Muscle layer of duodenum (tissue), 2 donors: ENCODE data around the gene PPM1J.
"Not testable (repeated sequence)": the region's sequence is repeated elsewhere in the genome, so short reads cannot be mapped to it uniquely, and the experiment has no call there.

Source experiments
- H3K27ac ChIP-seq: one replicate; pipeline ENCODE4 v1.7.0; 2013; ENCODE audit warnings: mild to moderate bottlenecking, low read length
- H3K27me3 ChIP-seq: one replicate; pipeline ENCODE4 v1.7.0; 2013; ENCODE audit warnings: low read depth, mild to moderate bottlenecking, control low read depth, low read length
- H3K36me3 ChIP-seq, 2 donors: one replicate each; pipeline ENCODE4 v1.7.0; 2013; ENCODE audit warnings: low read length in 2 of 2, control low read depth in 1 of 2, mild to moderate bottlenecking in 1 of 2; ENCODE audit not compliant: insufficient read depth in 2 of 2, control insufficient read depth in 1 of 2
- H3K4me1 ChIP-seq, 2 donors: one replicate each; pipeline ENCODE4 v1.7.0; 2013; ENCODE audit warnings: low read length in 2 of 2, mild to moderate bottlenecking in 2 of 2, control low read depth in 1 of 2, moderate library complexity in 1 of 2; ENCODE audit not compliant: insufficient read depth in 2 of 2, control insufficient read depth in 1 of 2
- H3K4me3 ChIP-seq, 2 donors: one replicate each; pipeline ENCODE4 v1.7.0; 2013; ENCODE audit warnings: low read length in 2 of 2, low read depth in 1 of 2, mild to moderate bottlenecking in 1 of 2
- H3K9me3 ChIP-seq, 2 donors: one replicate each; pipeline ENCODE4 v1.7.0; 2013; ENCODE audit warnings: low read length in 2 of 2, control low read depth in 1 of 2, mild to moderate bottlenecking in 1 of 2; ENCODE audit not compliant: control insufficient read depth in 1 of 2
- donor health status: healthy.

Gene PPM1J

DNA sequence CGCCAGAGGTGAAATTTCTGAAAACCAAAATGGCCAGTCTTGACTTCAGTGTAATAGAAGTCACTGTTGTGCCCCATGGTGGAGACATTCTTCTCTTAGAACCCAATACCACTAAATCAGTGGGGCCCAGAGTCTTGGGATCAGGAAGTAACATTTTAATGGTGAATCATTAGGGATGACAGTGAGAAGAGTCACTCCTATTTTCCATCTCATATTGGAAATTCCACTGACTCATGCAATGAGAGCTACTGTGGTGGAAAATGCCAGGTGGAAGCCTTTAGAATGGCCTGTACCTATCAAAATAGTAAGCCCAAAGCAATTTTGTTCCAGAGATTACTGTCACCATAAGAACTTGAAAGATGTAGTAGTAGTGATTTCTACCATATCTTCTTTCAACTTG, 20.6 kb upstream of the PPM1J start:
- Histone ChIP-seq H3K36me3 (no peaks in the 10 kb centered on the region), H3K27me3 (no peaks in the 10 kb centered on the region), H3K27ac (no peak overlapping the region), H3K4me1 (no peaks in the 10 kb centered on the region), H3K4me3 (no peak overlapping the region), H3K9me3 (no peaks in the 10 kb centered on the region)

DNA sequence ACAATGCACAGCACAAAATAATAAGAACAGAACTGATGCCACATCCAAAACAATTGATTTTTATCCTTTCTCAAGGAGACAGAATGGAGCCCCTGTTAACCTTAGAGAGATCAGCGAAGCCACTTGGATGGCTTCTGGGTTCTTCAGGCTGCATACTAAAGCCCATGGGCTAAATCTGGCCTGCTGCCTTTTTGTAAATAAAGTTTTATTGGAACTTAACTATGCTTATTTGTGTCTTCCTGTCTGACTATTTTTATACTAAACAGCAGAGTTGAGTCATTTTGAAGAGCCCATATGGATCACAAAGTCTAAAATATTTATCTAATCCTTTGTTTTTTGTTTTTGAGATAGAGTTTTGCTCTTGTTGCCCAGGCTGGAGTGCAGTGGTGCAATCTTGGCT, 16.3 kb upstream of the PPM1J start:
- H3K4me1 ChIP-seq = no peaks in the 10 kb centered on the region
- no peaks in the 10 kb centered on the region for H3K36me3 ChIP-seq
- no peak overlapping the region for H3K4me3 ChIP-seq
- no peaks in the 10 kb centered on the region for H3K9me3 ChIP-seq
- no peaks in the 10 kb centered on the region for H3K27me3 ChIP-seq
- H3K27ac ChIP-seq = no peak overlapping the region

DNA sequence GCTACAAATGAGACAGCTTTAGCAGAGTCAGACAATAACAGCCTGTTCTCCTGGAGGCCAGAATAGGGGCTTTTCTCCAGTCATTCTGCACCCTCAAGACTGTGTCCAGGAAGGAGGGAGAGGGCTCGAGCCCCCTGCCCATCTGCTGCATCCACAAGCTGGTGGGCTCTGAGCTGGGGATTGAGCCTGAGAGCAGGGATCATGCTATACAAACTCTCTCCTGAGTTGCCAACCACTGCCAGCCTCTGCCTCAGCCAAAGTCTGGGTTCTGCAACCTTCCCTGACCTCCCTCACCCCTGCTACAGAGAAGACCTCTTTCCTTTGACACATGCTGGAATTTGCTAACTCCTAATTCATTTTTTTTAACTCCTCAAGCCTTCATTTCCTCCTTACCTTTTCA, 14.8 kb upstream of the PPM1J start:
- Histone ChIP-seq H3K27me3 (no peaks in the 10 kb centered on the region), H3K27ac (no peak overlapping the region), H3K36me3 (no peaks in the 10 kb centered on the region), H3K9me3 (no peaks in the 10 kb centered on the region), H3K4me3 (no peak overlapping the region), H3K4me1 (no peaks in the 10 kb centered on the region)

DNA sequence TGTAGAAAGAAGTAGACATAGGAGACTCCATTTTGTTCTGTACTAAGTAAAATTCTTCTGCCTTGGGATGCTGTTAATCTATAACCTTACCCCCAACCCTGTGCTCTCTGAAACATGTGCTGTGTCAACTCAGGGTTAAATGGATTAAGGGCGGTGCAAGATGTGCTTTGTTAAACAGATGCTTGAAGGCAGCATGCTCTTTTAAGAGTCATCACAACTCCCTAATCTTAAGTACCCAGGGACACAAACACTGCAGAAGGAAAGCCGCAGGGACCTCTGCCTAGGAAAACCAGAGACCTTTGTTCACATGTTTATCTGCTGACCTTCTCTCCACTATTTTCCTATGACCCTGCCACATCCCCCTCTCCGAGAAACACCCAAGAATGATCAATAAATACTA, 13.9 kb upstream of the PPM1J start:
- not testable (repeated sequence) for H3K27me3 ChIP-seq, H3K27ac ChIP-seq, H3K36me3 ChIP-seq, H3K4me3 ChIP-seq, H3K4me1 ChIP-seq, H3K9me3 ChIP-seq

DNA sequence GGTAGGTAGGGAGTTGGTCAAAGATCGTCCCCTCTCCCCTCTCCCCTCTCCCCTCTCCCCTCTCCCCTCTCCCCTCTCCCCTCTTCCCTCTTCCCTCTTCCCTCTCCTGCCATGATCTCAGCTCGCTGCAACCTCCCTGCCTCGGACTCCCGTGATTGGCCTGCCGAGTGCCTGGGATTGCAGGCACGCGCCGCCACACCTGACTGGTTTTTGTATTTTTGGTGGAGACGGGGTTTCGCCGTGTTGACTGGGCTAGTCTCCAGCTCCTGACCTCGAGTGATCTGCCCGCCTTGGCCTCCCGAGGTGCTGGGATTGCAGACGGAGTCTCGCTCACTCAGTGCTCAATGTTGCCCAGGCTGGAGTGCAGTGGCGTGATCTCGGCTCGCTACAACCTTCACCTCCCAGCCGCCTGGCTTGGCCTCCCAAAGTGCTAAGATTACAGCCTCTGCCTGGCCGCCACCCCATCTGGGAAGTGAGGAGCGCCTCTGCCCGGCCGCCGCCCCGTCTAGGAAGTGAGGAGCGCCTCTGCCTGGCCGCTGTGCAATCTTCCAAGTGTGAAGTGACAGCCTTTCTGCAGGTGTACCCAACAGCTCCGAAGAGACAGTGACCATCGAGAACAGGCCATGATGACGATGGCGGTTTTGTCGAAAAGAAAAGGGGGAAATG, 13.3 kb upstream of the PPM1J start:
- not testable (repeated sequence) for H3K4me1 ChIP-seq, H3K9me3 ChIP-seq, H3K4me3 ChIP-seq, H3K36me3 ChIP-seq, H3K27me3 ChIP-seq, H3K27ac ChIP-seq

DNA sequence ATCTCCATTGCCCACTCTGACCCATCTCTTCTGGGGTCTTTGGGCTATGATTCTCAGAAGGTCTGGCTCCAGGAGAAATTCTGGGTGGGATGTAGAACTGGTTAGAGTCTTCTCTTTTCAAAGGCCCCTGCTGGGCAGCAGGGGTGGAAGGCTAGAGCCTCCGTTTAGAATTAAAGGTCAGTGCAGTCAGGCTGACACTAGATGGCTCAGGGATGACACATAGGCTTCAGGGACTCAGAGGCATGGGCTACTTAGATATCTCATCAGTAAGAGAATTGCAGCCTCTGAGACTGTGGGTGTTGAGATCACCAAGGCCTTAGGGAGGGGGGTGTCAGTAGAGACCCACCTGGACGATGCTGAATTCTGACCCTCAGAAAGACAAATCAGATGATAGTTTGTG, 12.6 kb upstream of the PPM1J start:
- H3K27ac ChIP-seq = no peak overlapping the region
- H3K4me1 ChIP-seq = no peaks in the 10 kb centered on the region
- no peaks in the 10 kb centered on the region for H3K27me3 ChIP-seq
- no peak overlapping the region for H3K4me3 ChIP-seq
- no peaks in the 10 kb centered on the region for H3K36me3 ChIP-seq
- H3K9me3 ChIP-seq = no peaks in the 10 kb centered on the region

DNA sequence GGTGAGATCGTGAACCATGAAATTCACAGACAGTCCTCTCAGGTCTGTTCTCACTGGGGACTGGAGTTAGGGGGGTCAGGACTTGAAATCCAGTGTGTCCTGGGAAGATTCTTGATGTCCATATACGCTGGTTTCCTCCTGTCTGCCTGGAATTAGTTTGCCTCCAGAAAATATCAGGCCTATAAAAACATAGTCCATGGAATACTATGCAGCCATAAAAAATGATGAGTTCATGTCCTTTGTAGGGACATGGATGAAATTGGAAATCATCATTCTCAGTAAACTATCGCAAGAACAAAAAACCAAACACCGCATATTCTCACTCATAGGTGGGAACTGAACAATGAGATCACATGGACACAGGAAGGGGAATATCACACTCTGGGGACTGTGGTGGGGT, 9.1 kb upstream of the PPM1J start:
- not testable (repeated sequence) for H3K36me3 ChIP-seq, H3K9me3 ChIP-seq, H3K4me1 ChIP-seq, H3K4me3 ChIP-seq, H3K27me3 ChIP-seq, H3K27ac ChIP-seq

DNA sequence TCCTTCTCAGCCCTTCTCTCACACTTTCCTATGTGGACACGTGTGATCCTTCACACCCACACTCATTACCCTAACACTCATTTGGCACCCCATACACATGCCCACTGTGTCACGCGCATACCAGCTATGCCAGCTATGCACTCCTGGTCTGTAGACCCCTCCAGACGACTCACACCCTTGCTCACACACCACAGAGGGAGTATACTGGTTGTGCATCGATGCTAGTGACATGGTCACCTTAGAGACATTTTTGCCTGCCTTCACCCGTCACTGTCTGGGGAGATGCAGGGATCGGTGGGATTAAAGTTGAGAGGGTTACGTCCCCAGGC, 8.3 kb upstream of the PPM1J start:
- Histone ChIP-seq H3K27me3 (peaks cover 3% of the 10 kb centered on the region), H3K27ac (no peak overlapping the region), H3K4me3 (no peak overlapping the region), H3K4me1 (peaks cover 0 to 13% of the 10 kb centered on the region in 2 donors), H3K36me3 (no peaks in the 10 kb centered on the region), H3K9me3 (no peaks in the 10 kb centered on the region)

DNA sequence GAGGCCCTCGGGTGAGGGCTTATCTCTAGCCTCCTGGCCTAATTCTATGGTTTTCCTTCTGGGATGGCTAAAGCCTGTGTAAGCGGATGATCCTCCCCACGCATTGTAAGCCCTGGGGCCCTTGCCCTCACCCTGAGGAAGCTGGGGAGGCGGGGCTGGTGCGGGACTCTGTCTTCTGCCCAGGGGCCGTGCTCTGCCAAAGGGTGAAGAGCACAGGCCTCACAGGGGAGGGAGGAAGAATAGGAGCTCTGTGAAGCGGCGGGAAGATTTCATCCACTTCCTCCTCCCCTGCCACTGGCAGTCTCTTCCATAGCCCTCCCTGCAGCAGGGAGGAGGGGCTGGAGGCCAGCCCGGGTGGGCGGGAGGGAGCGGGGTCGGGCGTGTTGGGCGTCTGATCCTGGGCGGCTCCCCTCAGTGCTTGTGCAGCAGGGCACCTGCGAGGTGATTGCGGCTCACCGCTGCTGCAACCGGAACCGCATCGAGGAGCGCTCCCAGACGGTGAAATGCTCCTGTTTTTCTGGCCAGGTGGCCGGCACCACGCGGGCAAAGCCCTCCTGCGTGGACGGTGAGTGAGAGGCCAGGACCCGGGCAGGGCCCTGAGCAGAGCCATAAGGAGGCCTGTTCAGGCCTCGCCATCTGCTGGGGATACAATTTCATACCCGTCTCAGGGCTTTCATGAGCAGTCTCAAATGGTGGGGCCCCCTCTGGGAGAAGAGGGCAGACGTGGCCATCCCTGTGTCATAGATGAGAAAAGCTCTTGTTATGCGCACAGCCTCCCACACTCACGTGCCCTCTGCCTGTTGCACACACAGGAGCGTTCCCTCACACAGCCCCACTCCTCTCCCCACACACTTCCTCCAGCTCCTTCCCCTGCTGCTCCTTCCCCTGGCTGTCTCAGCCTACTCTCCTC, 7.7 kb upstream of the PPM1J start:
- Histone ChIP-seq H3K9me3 (no peaks in the 10 kb centered on the region), H3K4me1 (peaks cover 0 to 14% of the 10 kb centered on the region in 2 donors), H3K27me3 (peaks cover 3% of the 10 kb centered on the region), H3K36me3 (no peaks in the 10 kb centered on the region), H3K27ac (no peak overlapping the region), H3K4me3 (no peak overlapping the region)

DNA sequence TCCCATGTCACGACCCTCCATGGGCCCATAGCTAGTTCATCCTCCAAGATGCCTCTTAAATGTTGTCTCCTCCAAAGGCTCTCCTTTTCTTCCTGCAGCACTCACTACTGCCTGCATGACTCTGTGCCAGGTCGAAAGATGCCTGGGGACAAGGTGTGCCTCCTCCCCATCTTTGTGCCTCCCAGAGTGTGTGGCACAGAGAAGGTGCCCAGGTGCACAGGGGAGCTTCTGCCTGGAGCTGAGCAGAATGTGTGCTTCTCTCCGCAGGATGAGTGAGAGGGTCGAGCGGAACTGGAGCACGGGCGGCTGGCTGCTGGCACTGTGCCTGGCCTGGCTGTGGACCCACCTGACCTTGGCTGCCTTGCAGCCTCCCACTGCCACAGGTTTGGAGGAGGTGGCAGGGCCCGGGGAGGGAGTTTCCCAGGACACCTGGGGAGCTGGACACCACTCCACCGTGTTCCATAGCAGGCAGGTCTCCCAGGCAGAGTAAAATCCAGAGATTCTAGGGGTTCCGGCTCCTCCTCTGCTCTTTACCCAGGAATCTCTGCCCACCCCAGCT, 6.9 kb upstream of the PPM1J start:
- Histone ChIP-seq H3K27ac (no peak overlapping the region), H3K4me3 (no peak overlapping the region)

DNA sequence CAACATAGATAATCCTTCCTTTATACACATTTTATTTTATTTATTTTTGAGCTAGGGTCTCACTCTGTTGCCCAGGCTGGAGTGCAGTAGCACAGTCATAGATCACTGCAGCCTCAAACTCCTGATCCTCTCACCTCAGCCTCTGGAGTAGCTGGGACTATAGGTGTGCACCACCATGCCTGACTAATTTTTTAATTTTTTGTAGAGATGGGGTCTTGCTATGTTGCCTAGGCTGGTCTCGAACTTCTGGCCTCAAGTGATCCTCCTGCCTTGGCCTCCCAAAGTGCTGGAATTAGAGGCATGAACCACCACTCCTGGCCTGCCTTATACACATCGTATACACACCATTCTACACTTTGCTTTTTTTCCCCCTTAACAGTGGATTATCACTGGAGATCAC, 6.2 kb upstream of the PPM1J start:
- H3K27me3 ChIP-seq, H3K4me3 ChIP-seq, H3K9me3 ChIP-seq, H3K27ac ChIP-seq, H3K36me3 ChIP-seq: not testable (repeated sequence)
- peaks cover 0 to 14% of the 10 kb centered on the region in 2 donors for H3K4me1 ChIP-seq

More for the DNA sequence above, 6.9 kb upstream of the PPM1J start:
- H3K9me3 ChIP-seq = no peaks in the 10 kb centered on the region
- H3K4me1 ChIP-seq = peaks cover 0 to 14% of the 10 kb centered on the region in 2 donors
- no peaks in the 10 kb centered on the region for H3K36me3 ChIP-seq
- peaks cover 3% of the 10 kb centered on the region for H3K27me3 ChIP-seq
